Measurements from ENCODE around the gene MICOS13. TPM values are rescaled to one million over a fixed set of nuclear protein-coding genes. Genes with fewer than 3 reads are reported as not detected.

MICOS13 gene
- total and polyA plus RNA-seq, 2 donors from 2014 or later = 74.6 to 244 TPM

- H3K4me3 ChIP-seq (ENCODE audit: low read length in 3 of 3) = no peak overlapping the region
- H3K27ac ChIP-seq (ENCODE audit: low read depth in 2 of 2, low read length in 2 of 2) = no peak overlapping the region
- no peak overlapping the region for H3K9ac ChIP-seq (ENCODE audit: low read length in 3 of 3)
- no peaks in the 10 kb centered on the region for H3K9me3 ChIP-seq (ENCODE audit: control insufficient read depth in 2 of 3, insufficient read depth in 1 of 3, low read length in 3 of 3)
- intact Hi-C loops (cut with DNase I) = no loop called here
- H3K27me3 ChIP-seq (ENCODE audit: control insufficient read depth, insufficient read depth, low read length) = no peaks in the 10 kb centered on the region
- no peak for FAIRE-seq
- no peaks in the 10 kb centered on the region for H3K4me1 ChIP-seq (ENCODE audit: control insufficient read depth in 2 of 3, insufficient read depth in 2 of 3, low read depth in 1 of 3, low read length in 3 of 3)
- H3K36me3 ChIP-seq (ENCODE audit: control insufficient read depth in 2 of 3, insufficient read depth in 3 of 3, low read length in 3 of 3) = peaks cover 0 to 31% (median 21%) of the 10 kb centered on the region in 3 donors
- DNase-seq = peak in 1 of 5 donors; percentile 27
- TF ChIP-seq CTCF (IDR thresholded peaks at IDR 0.05; ENCODE audit: borderline replicate concordance, extremely low read depth, insufficient read depth) = no peak
Observed at GRCh38 chr19:5707576-5708575, 27.6 kb upstream of the MICOS13 start.

DNA sequence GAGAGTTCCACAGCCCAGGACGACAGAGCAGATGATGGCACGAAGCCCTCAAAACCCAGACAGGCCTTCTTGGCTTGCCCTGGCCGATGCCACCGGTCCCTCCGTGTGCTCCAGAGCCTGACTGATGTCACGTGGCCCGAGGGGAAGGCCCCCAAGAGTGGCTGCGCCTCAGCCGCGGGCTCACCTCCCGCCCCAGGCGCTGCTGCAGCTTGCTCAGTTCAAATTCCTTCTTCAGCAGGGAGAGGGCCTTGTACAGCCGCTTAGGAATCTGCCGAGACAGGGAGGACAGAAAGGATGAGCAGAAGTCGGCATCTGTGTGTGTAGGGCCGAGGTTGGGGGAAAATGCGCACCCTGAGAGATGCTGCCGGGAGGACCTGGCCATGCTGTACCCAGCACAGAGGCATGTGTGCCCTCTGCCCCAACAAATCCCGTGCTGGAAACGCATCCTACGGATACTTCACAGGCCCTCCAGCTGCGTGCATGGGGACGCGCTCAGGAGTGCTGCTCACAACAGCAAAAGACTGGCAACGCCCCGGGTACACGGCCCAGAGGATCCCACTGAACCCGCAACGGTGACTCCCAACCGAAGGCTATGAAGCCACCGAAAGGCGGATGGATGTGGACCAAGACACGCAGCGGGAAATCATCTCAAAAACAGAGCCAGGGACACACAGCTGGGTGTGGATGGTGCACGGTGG is 26.7 kb upstream of the MICOS13 start:
- Histone ChIP-seq H3K4me3 (ENCODE audit: low read length in 3 of 3) (no peak overlapping the region), H3K4me1 (ENCODE audit: control insufficient read depth in 2 of 3, insufficient read depth in 2 of 3, low read depth in 1 of 3, low read length in 3 of 3) (no peaks in the 10 kb centered on the region), H3K27me3 (ENCODE audit: control insufficient read depth, insufficient read depth, low read length) (no peaks in the 10 kb centered on the region), H3K27ac (ENCODE audit: low read depth in 2 of 2, low read length in 2 of 2) (no peak overlapping the region), H3K36me3 (ENCODE audit: control insufficient read depth in 2 of 3, insufficient read depth in 3 of 3, low read length in 3 of 3) (peaks cover 0 to 25% (median 17%) of the 10 kb centered on the region in 3 donors), H3K9me3 (ENCODE audit: control insufficient read depth in 2 of 3, insufficient read depth in 1 of 3, low read length in 3 of 3) (no peaks in the 10 kb centered on the region), H3K9ac (ENCODE audit: low read length in 3 of 3) (no peak overlapping the region)
- no peak for TF ChIP-seq CTCF (IDR thresholded peaks at IDR 0.05; ENCODE audit: borderline replicate concordance, extremely low read depth, insufficient read depth)
- intact Hi-C loops (cut with DNase I) = no loop called here
- DNase-seq (no peak), FAIRE-seq (no peak)

DNA sequence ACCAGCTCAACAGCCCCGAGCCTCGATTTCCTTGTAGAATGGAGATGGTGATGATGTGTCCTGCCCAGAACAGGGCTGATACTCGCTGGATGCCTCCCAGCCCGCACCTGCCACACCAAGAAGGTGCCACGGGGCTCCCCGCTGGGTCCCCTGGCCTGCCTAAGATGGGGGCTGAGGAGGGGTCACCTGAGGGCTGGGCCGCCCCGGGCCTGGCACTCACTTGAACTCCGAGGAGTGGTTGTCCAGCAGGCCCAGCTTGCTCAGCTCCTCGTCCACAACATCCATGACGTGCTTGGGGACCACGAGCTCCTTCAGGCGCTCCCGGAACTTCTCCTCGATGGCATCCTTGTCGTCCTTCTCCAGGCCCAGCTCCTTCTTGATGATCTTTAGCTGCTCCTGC is 25.2 kb upstream of the MICOS13 start:
- Histone ChIP-seq H3K9ac (ENCODE audit: low read length in 3 of 3) (no peak overlapping the region), H3K36me3 (ENCODE audit: control insufficient read depth in 2 of 3, insufficient read depth in 3 of 3, low read length in 3 of 3) (peaks cover 0 to 16% (median 13%) of the 10 kb centered on the region in 3 donors), H3K27me3 (ENCODE audit: control insufficient read depth, insufficient read depth, low read length) (no peaks in the 10 kb centered on the region), H3K9me3 (ENCODE audit: control insufficient read depth in 2 of 3, insufficient read depth in 1 of 3, low read length in 3 of 3) (no peaks in the 10 kb centered on the region), H3K4me3 (ENCODE audit: low read length in 3 of 3) (no peak overlapping the region), H3K27ac (ENCODE audit: low read depth in 2 of 2, low read length in 2 of 2) (no peak overlapping the region), H3K4me1 (ENCODE audit: control insufficient read depth in 2 of 3, insufficient read depth in 2 of 3, low read depth in 1 of 3, low read length in 3 of 3) (no peaks in the 10 kb centered on the region)
- no peak for TF ChIP-seq CTCF (IDR thresholded peaks at IDR 0.05; ENCODE audit: borderline replicate concordance, extremely low read depth, insufficient read depth)
- intact Hi-C loops (cut with DNase I) = no loop called here
- no peak for FAIRE-seq
- no peak for DNase-seq

All from kidney (tissue), 14 donors.